K562 (cell line): ENCODE measurements around the gene CELF6. TPM values are rescaled to one million over a fixed set of nuclear protein-coding genes. Genes with fewer than 3 reads are reported as not detected.

Experiments
- BACH1 ChIP-seq: fragments of 200-800 bp; sonication (Bioruptor generic); IDR thresholded peaks from 2 replicates; pipeline ENCODE4 v1.6.1; 2016; ENCODE audit warnings: missing genetic modification characterization, missing compliant biosample characterization
- NCOA6 ChIP-seq: fragments of 450-650 bp; IDR thresholded peaks from 2 replicates; pipeline ENCODE4 v1.6.1; 2017; ENCODE audit warnings: mild to moderate bottlenecking
- NR2C1 ChIP-seq, 2 experiments: fragments of 450-650 bp; IDR thresholded peaks; 2 replicates each; pipeline ENCODE4 v1.6.1; 2017; ENCODE audit warnings: mild to moderate bottlenecking in 2 of 2, antibody characterized with exemption in 1 of 2, inconsistent platforms in 1 of 2, missing compliant biosample characterization in 1 of 2, missing genetic modification characterization in 1 of 2
- PHF21A ChIP-seq: fragments of 450-650 bp; IDR thresholded peaks from 2 replicates; pipeline ENCODE4 v1.6.1; 2017; ENCODE audit warnings: low read depth, borderline replicate concordance
- RFX1 ChIP-seq: fragments of 450-650 bp; IDR thresholded peaks from 2 replicates; pipeline ENCODE4 v1.6.1; 2016; ENCODE audit warnings: mild to moderate bottlenecking, moderate library complexity
- ZFP1 ChIP-seq: fragments of 450-650 bp; formaldehyde crosslinking; IDR thresholded peaks from 2 replicates; pipeline ENCODE4 v1.4.0; 2020; ENCODE audit warnings: mild to moderate bottlenecking, mixed read lengths
- ZNF444 ChIP-seq: fragments of 250-450 bp; sonication (Bioruptor Pico); IDR thresholded peaks from 2 replicates; pipeline ENCODE4 v1.4.0; 2020; ENCODE audit warnings: mild to moderate bottlenecking, moderate library complexity
- ZSCAN29 ChIP-seq: fragments of 450-650 bp; IDR thresholded peaks from 2 replicates; pipeline ENCODE4 v1.6.1; 2017
- polyA plus RNA-seq, 8 experiments: library from polyadenylated mRNA; depleted of rRNA in 4 of 8; stranded (reverse) in 5 of 8; unstranded in 3 of 8; fragments of >200 nt; fragmentation: Nextera tagmentation in 2 of 8; fragmentation: Illumina TruSeq in 1 of 8; extraction: Ambion mirVana in 2 of 8; extraction: Trizol in 1 of 8; gene quantifications; 2 replicates each; pipeline versions ENCODE4 v1.2.1 to v1.2.3, GENCODE V29; 2011 to 2014; ENCODE audit warnings: inconsistent platforms in 1 of 8, missing spikeins in 1 of 8
- total RNA-seq, 7 experiments: library from RNA; depleted of rRNA in 6 of 7; stranded (reverse); fragments of >200 nt in 6 of 7; fragmentation: Illumina TruSeq in 2 of 7; extraction: Trizol in 2 of 7; gene quantifications; 2 replicates each; pipeline versions ENCODE4 v1.2.1 to v1.2.3, GENCODE V29; 2011 to 2021; ENCODE audit warnings: low replicate concordance in 1 of 7
- TF ChIP-seq, protein P1 (sequence below): sonication (generic); formaldehyde crosslinking; IDR thresholded peaks from 2 replicates; pipeline ENCODE4 v1.5.0; 2020; ENCODE audit warnings: missing genetic modification reagents
- TF ChIP-seq, protein P2 (sequence below), 3 experiments: fragments of 200-800 bp in 1 of 3; sonication (Bioruptor generic) in 1 of 3; sonication (generic) in 1 of 3; formaldehyde crosslinking in 1 of 3; IDR thresholded peaks; 2 replicates each; pipeline versions ENCODE4 v1.6.1 to v1.8.0; 2016 to 2022; ENCODE audit warnings: mild to moderate bottlenecking in 2 of 3, missing compliant biosample characterization in 2 of 3, missing genetic modification characterization in 2 of 3, missing genetic modification reagents in 1 of 3
- TF ChIP-seq, protein P3 (sequence below): IDR thresholded peaks from 3 replicates; pipeline ENCODE4 v1.6.1; 2011; ENCODE audit warnings: borderline replicate concordance, mild to moderate bottlenecking, moderate library complexity; ENCODE audit not compliant: insufficient read length; ENCODE audit errors: extremely low read depth
- TF ChIP-seq, protein P4 (sequence below): sonication (generic); formaldehyde crosslinking; IDR thresholded peaks from 2 replicates; pipeline ENCODE4 v1.8.0; 2023; ENCODE audit warnings: mild to moderate bottlenecking, missing genetic modification reagents
- TF ChIP-seq, protein P5 (sequence below): fragments of 450-650 bp; formaldehyde crosslinking; IDR thresholded peaks from 2 replicates; pipeline ENCODE4 v1.4.0; 2022; ENCODE audit warnings: mild to moderate bottlenecking, moderate library complexity
- TF ChIP-seq, protein P6 (sequence below): IDR thresholded peaks from 2 replicates; pipeline ENCODE4 v1.6.1; 2012; ENCODE audit warnings: low read depth, low read length, improper control_type of control experiment, borderline replicate concordance

Gene CELF6
- total and polyA plus RNA-seq, 9 of the 15 experiments (the other 6 are each of a cell fraction or from before 2014, with no cell fraction given): 0.01 to 0.11 TPM; not detected in 7

DNA sequence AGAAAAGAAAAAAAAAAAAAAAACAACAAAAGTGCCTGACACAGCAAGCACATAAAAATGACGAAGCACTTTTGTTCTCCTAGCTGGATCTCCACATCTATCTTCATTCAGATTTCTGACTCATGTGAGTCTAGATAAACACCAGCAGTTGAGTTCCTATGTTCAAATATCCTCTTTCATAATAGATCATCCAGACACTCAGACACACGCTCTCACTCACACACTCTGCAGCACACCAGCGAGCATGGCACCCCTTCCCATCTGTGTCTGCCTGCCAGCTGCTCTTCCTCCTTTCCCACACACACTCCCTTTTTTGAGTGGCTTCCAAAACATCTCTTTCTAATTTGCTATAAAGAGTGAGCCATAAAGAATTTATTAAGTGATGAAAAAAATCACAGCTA is 19.8 kb upstream of the CELF6 start (continued):
- TF ChIP-seq PHF21A: no peak
- no peak for TF ChIP-seq NCOA6
- TF ChIP-seq, protein P1, sequence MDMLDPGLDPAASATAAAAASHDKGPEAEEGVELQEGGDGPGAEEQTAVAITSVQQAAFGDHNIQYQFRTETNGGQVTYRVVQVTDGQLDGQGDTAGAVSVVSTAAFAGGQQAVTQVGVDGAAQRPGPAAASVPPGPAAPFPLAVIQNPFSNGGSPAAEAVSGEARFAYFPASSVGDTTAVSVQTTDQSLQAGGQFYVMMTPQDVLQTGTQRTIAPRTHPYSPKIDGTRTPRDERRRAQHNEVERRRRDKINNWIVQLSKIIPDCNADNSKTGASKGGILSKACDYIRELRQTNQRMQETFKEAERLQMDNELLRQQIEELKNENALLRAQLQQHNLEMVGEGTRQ (CRISPR knock-in tag): no peak
- no peak for TF ChIP-seq NR2C1 (IDR thresholded peaks at IDR 0.05)
- no peak for TF ChIP-seq NR2C1 (tag; IDR thresholded peaks at IDR 0.05)
- TF ChIP-seq, protein P2, sequence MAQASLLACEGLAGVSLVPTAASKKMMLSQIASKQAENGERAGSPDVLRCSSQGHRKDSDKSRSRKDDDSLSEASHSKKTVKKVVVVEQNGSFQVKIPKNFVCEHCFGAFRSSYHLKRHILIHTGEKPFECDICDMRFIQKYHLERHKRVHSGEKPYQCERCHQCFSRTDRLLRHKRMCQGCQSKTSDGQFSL (CRISPR knock-in tag; IDR thresholded peaks at IDR 0.05): no peak
- TF ChIP-seq, protein P2 (tag; IDR thresholded peaks at IDR 0.05): no peak
- TF ChIP-seq, protein P3, sequence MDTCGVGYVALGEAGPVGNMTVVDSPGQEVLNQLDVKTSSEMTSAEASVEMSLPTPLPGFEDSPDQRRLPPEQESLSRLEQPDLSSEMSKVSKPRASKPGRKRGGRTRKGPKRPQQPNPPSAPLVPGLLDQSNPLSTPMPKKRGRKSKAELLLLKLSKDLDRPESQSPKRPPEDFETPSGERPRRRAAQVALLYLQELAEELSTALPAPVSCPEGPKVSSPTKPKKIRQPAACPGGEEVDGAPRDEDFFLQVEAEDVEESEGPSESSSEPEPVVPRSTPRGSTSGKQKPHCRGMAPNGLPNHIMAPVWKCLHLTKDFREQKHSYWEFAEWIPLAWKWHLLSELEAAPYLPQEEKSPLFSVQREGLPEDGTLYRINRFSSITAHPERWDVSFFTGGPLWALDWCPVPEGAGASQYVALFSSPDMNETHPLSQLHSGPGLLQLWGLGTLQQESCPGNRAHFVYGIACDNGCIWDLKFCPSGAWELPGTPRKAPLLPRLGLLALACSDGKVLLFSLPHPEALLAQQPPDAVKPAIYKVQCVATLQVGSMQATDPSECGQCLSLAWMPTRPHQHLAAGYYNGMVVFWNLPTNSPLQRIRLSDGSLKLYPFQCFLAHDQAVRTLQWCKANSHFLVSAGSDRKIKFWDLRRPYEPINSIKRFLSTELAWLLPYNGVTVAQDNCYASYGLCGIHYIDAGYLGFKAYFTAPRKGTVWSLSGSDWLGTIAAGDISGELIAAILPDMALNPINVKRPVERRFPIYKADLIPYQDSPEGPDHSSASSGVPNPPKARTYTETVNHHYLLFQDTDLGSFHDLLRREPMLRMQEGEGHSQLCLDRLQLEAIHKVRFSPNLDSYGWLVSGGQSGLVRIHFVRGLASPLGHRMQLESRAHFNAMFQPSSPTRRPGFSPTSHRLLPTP: no peak
- no peak for TF ChIP-seq ZSCAN29
- TF ChIP-seq, protein P4, sequence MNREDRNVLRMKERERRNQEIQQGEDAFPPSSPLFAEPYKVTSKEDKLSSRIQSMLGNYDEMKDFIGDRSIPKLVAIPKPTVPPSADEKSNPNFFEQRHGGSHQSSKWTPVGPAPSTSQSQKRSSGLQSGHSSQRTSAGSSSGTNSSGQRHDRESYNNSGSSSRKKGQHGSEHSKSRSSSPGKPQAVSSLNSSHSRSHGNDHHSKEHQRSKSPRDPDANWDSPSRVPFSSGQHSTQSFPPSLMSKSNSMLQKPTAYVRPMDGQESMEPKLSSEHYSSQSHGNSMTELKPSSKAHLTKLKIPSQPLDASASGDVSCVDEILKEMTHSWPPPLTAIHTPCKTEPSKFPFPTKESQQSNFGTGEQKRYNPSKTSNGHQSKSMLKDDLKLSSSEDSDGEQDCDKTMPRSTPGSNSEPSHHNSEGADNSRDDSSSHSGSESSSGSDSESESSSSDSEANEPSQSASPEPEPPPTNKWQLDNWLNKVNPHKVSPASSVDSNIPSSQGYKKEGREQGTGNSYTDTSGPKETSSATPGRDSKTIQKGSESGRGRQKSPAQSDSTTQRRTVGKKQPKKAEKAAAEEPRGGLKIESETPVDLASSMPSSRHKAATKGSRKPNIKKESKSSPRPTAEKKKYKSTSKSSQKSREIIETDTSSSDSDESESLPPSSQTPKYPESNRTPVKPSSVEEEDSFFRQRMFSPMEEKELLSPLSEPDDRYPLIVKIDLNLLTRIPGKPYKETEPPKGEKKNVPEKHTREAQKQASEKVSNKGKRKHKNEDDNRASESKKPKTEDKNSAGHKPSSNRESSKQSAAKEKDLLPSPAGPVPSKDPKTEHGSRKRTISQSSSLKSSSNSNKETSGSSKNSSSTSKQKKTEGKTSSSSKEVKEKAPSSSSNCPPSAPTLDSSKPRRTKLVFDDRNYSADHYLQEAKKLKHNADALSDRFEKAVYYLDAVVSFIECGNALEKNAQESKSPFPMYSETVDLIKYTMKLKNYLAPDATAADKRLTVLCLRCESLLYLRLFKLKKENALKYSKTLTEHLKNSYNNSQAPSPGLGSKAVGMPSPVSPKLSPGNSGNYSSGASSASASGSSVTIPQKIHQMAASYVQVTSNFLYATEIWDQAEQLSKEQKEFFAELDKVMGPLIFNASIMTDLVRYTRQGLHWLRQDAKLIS (CRISPR knock-in tag): no peak
- TF ChIP-seq, protein P5, sequence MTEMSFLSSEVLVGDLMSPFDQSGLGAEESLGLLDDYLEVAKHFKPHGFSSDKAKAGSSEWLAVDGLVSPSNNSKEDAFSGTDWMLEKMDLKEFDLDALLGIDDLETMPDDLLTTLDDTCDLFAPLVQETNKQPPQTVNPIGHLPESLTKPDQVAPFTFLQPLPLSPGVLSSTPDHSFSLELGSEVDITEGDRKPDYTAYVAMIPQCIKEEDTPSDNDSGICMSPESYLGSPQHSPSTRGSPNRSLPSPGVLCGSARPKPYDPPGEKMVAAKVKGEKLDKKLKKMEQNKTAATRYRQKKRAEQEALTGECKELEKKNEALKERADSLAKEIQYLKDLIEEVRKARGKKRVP: no peak
- no peak for TF ChIP-seq ZNF444 (CRISPR knock-in tag)
- peak; percentile 82 for TF ChIP-seq BACH1 (tag)
- TF ChIP-seq, protein P6, sequence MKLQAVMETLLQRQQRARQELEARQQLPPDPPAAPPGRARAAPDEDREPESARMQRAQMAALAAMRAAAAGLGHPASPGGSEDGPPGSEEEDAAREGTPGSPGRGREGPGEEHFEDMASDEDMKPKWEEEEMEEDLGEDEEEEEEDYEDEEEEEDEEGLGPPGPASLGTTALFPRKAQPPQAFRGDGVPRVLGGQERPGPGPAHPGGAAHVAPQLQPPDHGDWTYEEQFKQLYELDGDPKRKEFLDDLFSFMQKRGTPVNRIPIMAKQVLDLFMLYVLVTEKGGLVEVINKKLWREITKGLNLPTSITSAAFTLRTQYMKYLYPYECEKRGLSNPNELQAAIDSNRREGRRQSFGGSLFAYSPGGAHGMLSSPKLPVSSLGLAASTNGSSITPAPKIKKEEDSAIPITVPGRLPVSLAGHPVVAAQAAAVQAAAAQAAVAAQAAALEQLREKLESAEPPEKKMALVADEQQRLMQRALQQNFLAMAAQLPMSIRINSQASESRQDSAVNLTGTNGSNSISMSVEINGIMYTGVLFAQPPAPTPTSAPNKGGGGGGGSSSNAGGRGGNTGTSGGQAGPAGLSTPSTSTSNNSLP: no peak
- no peak for TF ChIP-seq ZFP1
- TF ChIP-seq RFX1: no peak
